Measurements from ENCODE around the gene C15orf61. TPM values are rescaled to one million over a fixed set of nuclear protein-coding genes. Genes with fewer than 3 reads are reported as not detected.

Gene C15orf61
- total and polyA plus RNA-seq, 12 donors, result 2.7 to 15.0 (median 10.9) TPM

DNA sequence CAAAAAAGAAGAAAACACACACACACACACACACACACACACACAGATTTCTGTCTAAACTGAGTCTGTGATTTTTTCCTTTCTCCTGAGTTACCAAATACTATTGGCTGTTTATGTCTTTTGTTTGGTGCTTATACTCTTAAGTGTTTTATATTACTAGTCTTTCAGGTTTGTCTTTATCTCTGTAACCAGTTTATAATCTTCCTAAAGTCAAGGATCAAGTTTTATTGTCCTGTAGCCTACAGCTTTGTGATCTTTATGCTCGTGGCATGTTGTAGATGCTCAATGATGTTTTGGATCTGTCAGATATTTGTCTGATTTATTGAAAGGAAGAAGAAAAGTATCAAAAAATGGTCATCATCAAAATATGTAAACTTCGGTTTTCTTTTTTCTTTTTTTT lies 26.1 kb downstream of the C15orf61 start:
- no peak overlapping the region for H3K4me3 ChIP-seq
- H3K27me3 ChIP-seq, result no peaks in the 10 kb centered on the region
- 82 to 92% methylated on average over 2 of the region's 2 CpGs for WGBS, 2 donors
- H3K27ac ChIP-seq, result no peak overlapping the region
- TF ChIP-seq, protein P1, sequence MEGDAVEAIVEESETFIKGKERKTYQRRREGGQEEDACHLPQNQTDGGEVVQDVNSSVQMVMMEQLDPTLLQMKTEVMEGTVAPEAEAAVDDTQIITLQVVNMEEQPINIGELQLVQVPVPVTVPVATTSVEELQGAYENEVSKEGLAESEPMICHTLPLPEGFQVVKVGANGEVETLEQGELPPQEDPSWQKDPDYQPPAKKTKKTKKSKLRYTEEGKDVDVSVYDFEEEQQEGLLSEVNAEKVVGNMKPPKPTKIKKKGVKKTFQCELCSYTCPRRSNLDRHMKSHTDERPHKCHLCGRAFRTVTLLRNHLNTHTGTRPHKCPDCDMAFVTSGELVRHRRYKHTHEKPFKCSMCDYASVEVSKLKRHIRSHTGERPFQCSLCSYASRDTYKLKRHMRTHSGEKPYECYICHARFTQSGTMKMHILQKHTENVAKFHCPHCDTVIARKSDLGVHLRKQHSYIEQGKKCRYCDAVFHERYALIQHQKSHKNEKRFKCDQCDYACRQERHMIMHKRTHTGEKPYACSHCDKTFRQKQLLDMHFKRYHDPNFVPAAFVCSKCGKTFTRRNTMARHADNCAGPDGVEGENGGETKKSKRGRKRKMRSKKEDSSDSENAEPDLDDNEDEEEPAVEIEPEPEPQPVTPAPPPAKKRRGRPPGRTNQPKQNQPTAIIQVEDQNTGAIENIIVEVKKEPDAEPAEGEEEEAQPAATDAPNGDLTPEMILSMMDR (IDR thresholded peaks at IDR 0.05), result no peak
- H3K9me3 ChIP-seq, result no peaks in the 10 kb centered on the region
- ATAC-seq (no peak), DNase-seq (no peak)
- H3K4me1 ChIP-seq, result peaks cover 5 to 54% (median 32%) of the 10 kb centered on the region in 9 donors
- peaks cover 0 to 44% (median 6%) of the 10 kb centered on the region in 9 donors for H3K36me3 ChIP-seq
- intact Hi-C loops (cut with DNase I), result no loop called here

DNA sequence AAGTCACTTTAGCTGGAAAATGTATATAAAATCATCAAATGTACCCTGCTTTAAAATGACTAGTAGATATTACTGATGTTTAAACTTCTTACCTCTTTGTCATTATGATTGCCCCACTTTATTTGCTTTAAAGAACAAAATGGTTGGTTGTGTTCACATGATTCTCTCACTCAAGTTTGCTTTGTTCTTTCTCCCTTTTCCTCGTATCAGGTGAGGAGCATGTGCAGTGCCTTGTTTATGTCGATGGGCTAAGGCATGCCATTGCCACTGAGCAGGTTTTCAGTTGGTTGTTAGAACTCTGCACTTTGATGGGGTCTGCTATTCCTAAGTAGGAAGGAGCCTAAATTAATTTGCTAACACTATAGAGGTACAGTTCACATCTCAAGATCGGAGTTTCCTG lies 26.9 kb downstream of the C15orf61 start:
- TF ChIP-seq, protein P1 (IDR thresholded peaks at IDR 0.05), result no peak
- intact Hi-C loops (cut with DNase I), result no loop called here
- Histone ChIP-seq H3K4me1 (peaks cover 5 to 54% (median 32%) of the 10 kb centered on the region in 9 donors), H3K27ac (peak overlapping the region in 2 of 10 donors; percentile 54 to 61), H3K9me3 (no peaks in the 10 kb centered on the region), H3K36me3 (peaks cover 0 to 50% (median 6%) of the 10 kb centered on the region in 9 donors), H3K27me3 (no peaks in the 10 kb centered on the region), H3K4me3 (no peak overlapping the region)
- 70 to 76% methylated on average over 3 of the region's 3 CpGs for WGBS, 2 donors
- ATAC-seq (no peak), DNase-seq (no peak)

DNA sequence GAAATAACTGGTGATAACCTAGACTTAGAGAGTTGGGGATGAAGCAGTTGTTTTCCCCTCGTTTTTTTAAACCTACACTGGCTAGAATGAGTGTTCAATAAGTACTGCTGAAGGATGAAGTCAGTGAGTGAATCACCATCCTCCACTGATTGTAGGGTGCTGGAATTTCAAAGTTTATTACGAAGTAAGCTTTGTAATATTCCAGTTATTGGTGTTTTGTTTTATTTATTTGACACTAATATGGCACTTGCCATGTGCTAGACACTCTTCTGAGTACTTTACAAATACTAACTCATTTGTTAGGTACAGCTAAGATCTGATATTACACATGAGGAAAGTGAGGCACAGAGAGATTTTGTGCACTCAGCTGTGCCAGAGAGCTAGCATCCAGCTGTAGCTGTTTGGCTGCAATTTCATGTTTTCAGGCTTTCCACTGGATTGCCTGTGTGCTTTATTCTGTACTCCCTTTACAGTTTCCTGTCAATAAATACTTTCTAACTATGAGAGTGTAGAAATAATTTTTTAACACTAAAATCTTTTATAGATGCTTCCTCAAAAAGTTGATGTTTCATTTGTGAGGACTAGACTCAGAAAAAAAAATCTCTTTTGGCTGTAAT lies 27.4 kb downstream of the C15orf61 start:
- TF ChIP-seq, protein P1 (IDR thresholded peaks at IDR 0.05), result no peak
- Histone ChIP-seq H3K27me3 (no peaks in the 10 kb centered on the region), H3K9me3 (no peaks in the 10 kb centered on the region), H3K27ac (peak overlapping the region in 5 of 10 donors; percentile 28 to 61 (median 49)), H3K36me3 (peaks cover 0 to 54% (median 6%) of the 10 kb centered on the region in 9 donors), H3K4me1 (peaks cover 4 to 51% (median 29%) of the 10 kb centered on the region in 9 donors), H3K4me3 (no peak overlapping the region)
- DNase-seq, result no peak
- intact Hi-C loops (cut with DNase I), result no loop called here
- peak in 4 of 8 donors; percentile 21 to 54 (median 37) for ATAC-seq
- 73 to 77% methylated on average over 2 of the region's 2 CpGs for WGBS, 2 donors

DNA sequence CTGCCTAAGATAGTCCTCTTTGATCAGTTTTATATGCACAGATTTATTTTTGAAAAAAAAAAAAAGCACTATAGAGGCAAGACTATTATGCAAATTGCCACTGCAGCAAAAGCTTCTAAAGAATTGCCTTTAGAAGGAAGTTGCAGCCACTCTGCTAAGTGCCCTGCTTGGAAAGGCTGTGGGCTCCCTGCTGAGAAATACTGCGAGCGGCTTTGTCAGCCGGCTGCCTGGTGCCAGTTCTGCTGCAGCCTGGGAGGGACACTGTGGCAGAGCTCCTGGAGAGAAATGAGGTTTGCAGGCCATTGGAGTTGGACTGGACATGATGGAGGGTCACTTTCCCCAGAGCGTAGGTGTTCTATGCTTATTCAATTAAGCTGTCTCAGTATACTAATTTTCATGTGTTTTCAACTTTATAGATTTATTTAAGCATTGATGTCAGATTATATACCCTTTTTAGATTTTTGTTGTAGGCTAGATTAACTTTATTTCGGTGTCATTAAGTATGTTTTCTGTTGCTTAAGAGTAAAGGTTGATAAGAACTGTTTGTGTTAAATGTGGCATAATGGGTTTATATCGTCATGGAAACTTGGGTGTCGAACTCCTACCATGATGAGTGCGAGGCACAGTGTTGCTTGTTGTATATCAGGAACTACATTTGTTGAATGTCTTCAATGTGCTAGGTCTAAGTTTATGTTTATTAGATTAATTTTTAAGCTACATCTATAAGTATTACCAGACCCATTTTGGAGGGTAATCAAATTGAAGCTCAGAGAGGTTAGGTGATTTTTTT lies 28.1 kb downstream of the C15orf61 start:
- TF ChIP-seq, protein P1 (IDR thresholded peaks at IDR 0.05), result no peak
- WGBS, 2 donors, result 69 to 74% methylated on average over 8 of the region's 8 CpGs
- intact Hi-C loops (cut with DNase I), result no loop called here
- peak in 1 of 2 donors; percentile 20 for DNase-seq
- Histone ChIP-seq H3K27ac (peak overlapping the region in 5 of 10 donors; percentile 28 to 61 (median 49)), H3K9me3 (no peaks in the 10 kb centered on the region), H3K36me3 (peaks cover 0 to 54% (median 6%) of the 10 kb centered on the region in 9 donors), H3K4me3 (no peak overlapping the region), H3K4me1 (peaks cover 0 to 44% (median 22%) of the 10 kb centered on the region in 9 donors), H3K27me3 (no peaks in the 10 kb centered on the region)
- peak; percentile 47 to 89 (median 78) for ATAC-seq

Measured in heart right ventricle (tissue), 16 donors.